Spleen (tissue), 11 donors: ENCODE data around the gene SLC29A2. TPM values are rescaled to one million over a fixed set of nuclear protein-coding genes. Genes with fewer than 3 reads are reported as not detected.
A peak's percentile ranks its signal among the peaks of the same experiment; 100 is the strongest.

Experiments
- DNase-seq: peaks from one replicate; pipeline ENCODE4 v3.0.0-alpha.2; 2020
- H3K27ac ChIP-seq, 8 donors: fragments of 200-600 bp; sonication (generic) in 7 of 8; 1 replicate in 4 of 8; 2 replicates in 4 of 8; pipeline versions ENCODE4 v1.5.0 to v1.8.0; 2016 to 2021; ENCODE audit warnings: inconsistent platforms in 4 of 8, mild to moderate bottlenecking in 4 of 8, moderate library complexity in 1 of 8
- H3K27me3 ChIP-seq, 7 donors: fragments of 200-600 bp; sonication (generic) in 6 of 7; replicated peaks in 1 of 7; 1 replicate in 4 of 7; 2 replicates in 3 of 7; pipeline versions ENCODE4 v1.5.0 to v1.8.0; 2016 to 2021; ENCODE audit warnings: inconsistent platforms in 3 of 7, mild to moderate bottlenecking in 1 of 7
- H3K36me3 ChIP-seq, 6 donors: fragments of 200-600 bp; sonication (generic) in 5 of 6; 1 replicate in 4 of 6; 2 replicates in 2 of 6; pipeline versions ENCODE4 v1.5.0 to v1.8.0; 2016 to 2021; ENCODE audit warnings: inconsistent platforms in 2 of 6
- H3K4me1 ChIP-seq, 6 donors: fragments of 200-600 bp; sonication (generic) in 5 of 6; 1 replicate in 3 of 6; 2 replicates in 3 of 6; pipeline versions ENCODE4 v1.5.0 to v1.8.0; 2016 to 2021; ENCODE audit warnings: inconsistent platforms in 3 of 6
- H3K4me3 ChIP-seq, 8 donors: fragments of 200-600 bp; sonication (generic) in 7 of 8; 1 replicate in 4 of 8; 2 replicates in 4 of 8; pipeline versions ENCODE4 v1.5.0 to v1.8.0; 2016 to 2021; ENCODE audit warnings: inconsistent platforms in 4 of 8, mild to moderate bottlenecking in 4 of 8, moderate library complexity in 2 of 8
- H3K9me3 ChIP-seq, 8 donors: fragments of 200-600 bp; sonication (generic) in 7 of 8; 1 replicate in 4 of 8; 2 replicates in 4 of 8; pipeline versions ENCODE4 v1.5.0 to v1.8.0; 2016 to 2021; ENCODE audit warnings: inconsistent platforms in 4 of 8
- CTCF ChIP-seq, 11 experiments: fragments of 200-600 bp in 7 of 11; fragments of 450-650 bp in 4 of 11; sonication (generic) in 4 of 11; IDR thresholded peaks in 8 of 11; conservative IDR thresholded peaks in 3 of 11; 1 replicate in 7 of 11; 2 replicates in 4 of 11; pipeline versions ENCODE4 v1.4.0 to v1.8.0; 2016 to 2021; ENCODE audit warnings: antibody characterized with exemption in 11 of 11, inconsistent platforms in 4 of 11, mild to moderate bottlenecking in 1 of 11
- POLR2A ChIP-seq, 3 donors: fragments of 450-650 bp; IDR thresholded peaks; one replicate each; pipeline ENCODE4 v1.5.1; 2017; ENCODE audit warnings: antibody characterized with exemption in 3 of 3, mild to moderate bottlenecking in 1 of 3
- POLR2AphosphoS5 ChIP-seq, 3 donors: sonication (generic); formaldehyde crosslinking; IDR thresholded peaks; one replicate each; pipeline ENCODE4 v1.5.1; 2017; ENCODE audit warnings: antibody characterized with exemption in 3 of 3
- WGBS, 5 donors: extraction: QIAGEN DNeasy Blood & Tissue Kit in 3 of 5; methylation state at CpG; one replicate each; pipeline versions ENCODE4 v1.1.5 to v1.1.7; 2013 to 2018; 5-methylcytosine and 5-hydroxymethylcytosine counted together
- intact Hi-C: fragments of 100-400 bp; cut with DNase I; formaldehyde crosslinking; loops from one replicate; pipeline ENCODE4 v1.15.0; 2023; ENCODE audit warnings: low total_unique reads
- polyA plus RNA-seq, 3 donors: library from polyadenylated mRNA; stranded (reverse); fragments of 200-250 nt; gene quantifications; one replicate each; pipeline ENCODE4 v1.2.1, GENCODE V29; 2013
- total RNA-seq, 7 donors: library from RNA; depleted of rRNA in 3 of 7; stranded (reverse); fragments of >200 nt in 3 of 7; fragmentation: NEBNext Ultra II Directional in 4 of 7; extraction: Animal tissue kit (Norgen Biotek cat#: 25700) in 4 of 7; gene quantifications; one replicate each; pipeline versions ENCODE4 v1.1.0 to v1.2.1, GENCODE V29; 2016 to 2021
- donor health status: healthy with polysubstance abuse.
- donor health status: DM: no; HTN: no; CAD: no; lungs with moderate emphysema.
- donor health status: DM: no; HTN: no; CAD: no.
- donor health status: Bipolar disorder and iron deficiency.
- donor health status: healthy.
- donor health status: DM: no; HTN: no; CAD: no.
- donor health status: DM: yes; HTN: yes; CAD: no.

SLC29A2 gene
- total and polyA plus RNA-seq, 10 donors, result 1.9 to 8.4 (median 4.5) TPM

GRCh38 chr11:66326261-66327111, 45.1 kb downstream of the SLC29A2 start:
- H3K27ac ChIP-seq, result peak overlapping the region in 7 of 8 donors; percentile 2 to 71 (median 54)
- intact Hi-C loops, result no loop called here
- H3K4me3 ChIP-seq, result no peak overlapping the region
- peaks cover 0 to 4% (median 0%) of the 10 kb centered on the region in 6 donors for H3K36me3 ChIP-seq
- H3K4me1 ChIP-seq, result peaks cover 16 to 59% (median 41%) of the 10 kb centered on the region in 6 donors
- no peaks in the 10 kb centered on the region for H3K27me3 ChIP-seq
- H3K9me3 ChIP-seq, result no peaks in the 10 kb centered on the region
- peak in 1 of 3 donors; percentile 51 for TF ChIP-seq POLR2AphosphoS5 (IDR thresholded peaks at IDR 0.05)
- TF ChIP-seq POLR2A (IDR thresholded peaks at IDR 0.05), result no peak
- 28 to 58% (median 37%) methylated on average over 16 to 21 of the region's 21 CpGs for WGBS, 5 donors
- no peak for DNase-seq

GRCh38 chr11:66325263-66325671, 46.3 kb downstream of the SLC29A2 start:
- Histone ChIP-seq H3K4me1 (peaks cover 16 to 59% (median 39%) of the 10 kb centered on the region in 6 donors), H3K36me3 (no peaks in the 10 kb centered on the region), H3K9me3 (no peaks in the 10 kb centered on the region), H3K27me3 (no peaks in the 10 kb centered on the region), H3K27ac (peak overlapping the region in 3 of 8 donors; percentile 59 to 71 (median 66)), H3K4me3 (no peak overlapping the region)
- WGBS, 5 donors, result 60 to 88% (median 75%) methylated on average over 3 to 8 of the region's 8 CpGs
- intact Hi-C loops, result no loop called here
- no peak for DNase-seq
- TF ChIP-seq CTCF (IDR thresholded peaks at IDR 0.05 in 8 of 11, conservative IDR thresholded peaks at IDR 0.05 in 3 of 11) (no peak), POLR2AphosphoS5 (IDR thresholded peaks at IDR 0.05) (no peak), POLR2A (IDR thresholded peaks at IDR 0.05) (no peak)

DNA sequence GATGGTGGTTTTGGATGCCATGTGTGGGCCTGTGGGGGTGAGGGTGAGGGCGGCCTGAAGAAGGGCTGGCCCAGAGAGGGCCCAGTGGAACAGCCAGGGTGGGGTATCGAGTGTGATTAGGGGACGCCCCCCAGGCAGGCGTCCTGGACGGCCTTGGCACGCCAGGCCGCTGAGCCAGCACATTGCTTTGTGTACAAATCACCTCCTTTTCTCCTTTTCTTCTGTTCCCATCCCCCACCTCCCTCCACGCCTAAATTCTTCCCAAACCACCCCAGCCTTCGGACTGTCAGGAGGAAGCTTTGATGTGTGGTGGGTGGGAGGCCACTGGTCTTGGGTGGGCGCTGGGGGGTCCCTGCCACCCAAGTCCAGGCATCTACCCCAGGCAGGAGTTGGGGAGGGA, 46.9 kb downstream of the SLC29A2 start:
- Histone ChIP-seq H3K36me3 (no peaks in the 10 kb centered on the region), H3K4me1 (peaks cover 16 to 53% (median 36%) of the 10 kb centered on the region in 6 donors), H3K27ac (no peak overlapping the region), H3K4me3 (no peak overlapping the region), H3K9me3 (no peaks in the 10 kb centered on the region), H3K27me3 (no peaks in the 10 kb centered on the region)
- TF ChIP-seq POLR2AphosphoS5 (IDR thresholded peaks at IDR 0.05) (no peak), CTCF (IDR thresholded peaks at IDR 0.05 in 8 of 11, conservative IDR thresholded peaks at IDR 0.05 in 3 of 11) (no peak), POLR2A (IDR thresholded peaks at IDR 0.05) (no peak)
- 72 to 88% (median 84%) methylated on average over 10 of the region's 10 CpGs for WGBS, 5 donors
- DNase-seq, result no peak
- intact Hi-C loops, result no loop called here

- H3K27me3 ChIP-seq, result no peaks in the 10 kb centered on the region
These were observed 47.9 kb downstream of the SLC29A2 start for GRCh38 chr11:66323684-66324083.

More at GRCh38 chr11:66323684-66324083, 47.9 kb downstream of the SLC29A2 start:
- H3K36me3 ChIP-seq, result no peaks in the 10 kb centered on the region
- TF ChIP-seq POLR2A (IDR thresholded peaks at IDR 0.05), result no peak
- TF ChIP-seq POLR2AphosphoS5 (IDR thresholded peaks at IDR 0.05), result no peak
- TF ChIP-seq CTCF (IDR thresholded peaks at IDR 0.05 in 8 of 11, conservative IDR thresholded peaks at IDR 0.05 in 3 of 11), result no peak
- H3K27ac ChIP-seq, result no peak overlapping the region
- WGBS, 5 donors, result 93 to 100% (median 96%) methylated on average over 1 of the region's 1 CpG
- no peak for DNase-seq
- no peaks in the 10 kb centered on the region for H3K9me3 ChIP-seq
- intact Hi-C loops, result no loop called here
- no peak overlapping the region for H3K4me3 ChIP-seq
- H3K4me1 ChIP-seq, result peaks cover 10 to 52% (median 35%) of the 10 kb centered on the region in 6 donors
